Effector memory CD8-positive, alpha-beta T cell (primary cell): Measurements from ENCODE around the gene STIL.
A peak's percentile ranks its signal among the peaks of the same experiment; 100 is the strongest.

Experiments
- ATAC-seq: fragments of 150-1000 bp; cut with Tn5 transposase; replicated peaks from 2 replicates; pipeline ENCODE4 v1.10.0; 2021; ENCODE audit warnings: mild to moderate bottlenecking, moderate library complexity
- DNase-seq, 3 experiments: peaks; one replicate each; pipeline ENCODE4 v3.0.0; 2021
- H3K27ac Mint-ChIP-seq, 2 donors: one replicate each; pipeline ENCODE4 v1.8.0; 2022; ENCODE audit warnings: mild to moderate bottlenecking in 2 of 2, mixed read lengths in 2 of 2, moderate library complexity in 2 of 2
- H3K27me3 Mint-ChIP-seq, 2 donors: one replicate each; pipeline ENCODE4 v1.8.0; 2022; ENCODE audit warnings: mixed read lengths in 2 of 2
- H3K36me3 Mint-ChIP-seq: one replicate; pipeline ENCODE4 v1.8.0; 2022; ENCODE audit warnings: mild to moderate bottlenecking, moderate library complexity, mixed read lengths; ENCODE audit not compliant: insufficient read depth
- H3K4me1 Mint-ChIP-seq, 2 donors: one replicate each; pipeline ENCODE4 v1.8.0; 2022; ENCODE audit warnings: low read depth in 2 of 2, mixed read lengths in 2 of 2
- H3K4me3 Mint-ChIP-seq, 2 donors: one replicate each; pipeline ENCODE4 v1.8.0; 2022; ENCODE audit warnings: mild to moderate bottlenecking in 2 of 2, mixed read lengths in 2 of 2, moderate library complexity in 2 of 2
- H3K9me3 Mint-ChIP-seq, 2 donors: one replicate each; pipeline ENCODE4 v1.8.0; 2022; ENCODE audit warnings: mixed read lengths in 2 of 2

Gene STIL

GRCh38 chr1:47241114-47242113, 72.5 kb downstream of the STIL start:
- Mint-ChIP-seq H3K27me3 (peaks cover 53 to 57% of the 10 kb centered on the region in 2 donors), H3K9me3 (no peaks in the 10 kb centered on the region), H3K4me3 (no peak overlapping the region), H3K27ac (no peak overlapping the region), H3K4me1 (peaks cover 0 to 5% of the 10 kb centered on the region in 2 donors), H3K36me3 (no peaks in the 10 kb centered on the region)
- ATAC-seq (no peak), DNase-seq (no peak)

DNA sequence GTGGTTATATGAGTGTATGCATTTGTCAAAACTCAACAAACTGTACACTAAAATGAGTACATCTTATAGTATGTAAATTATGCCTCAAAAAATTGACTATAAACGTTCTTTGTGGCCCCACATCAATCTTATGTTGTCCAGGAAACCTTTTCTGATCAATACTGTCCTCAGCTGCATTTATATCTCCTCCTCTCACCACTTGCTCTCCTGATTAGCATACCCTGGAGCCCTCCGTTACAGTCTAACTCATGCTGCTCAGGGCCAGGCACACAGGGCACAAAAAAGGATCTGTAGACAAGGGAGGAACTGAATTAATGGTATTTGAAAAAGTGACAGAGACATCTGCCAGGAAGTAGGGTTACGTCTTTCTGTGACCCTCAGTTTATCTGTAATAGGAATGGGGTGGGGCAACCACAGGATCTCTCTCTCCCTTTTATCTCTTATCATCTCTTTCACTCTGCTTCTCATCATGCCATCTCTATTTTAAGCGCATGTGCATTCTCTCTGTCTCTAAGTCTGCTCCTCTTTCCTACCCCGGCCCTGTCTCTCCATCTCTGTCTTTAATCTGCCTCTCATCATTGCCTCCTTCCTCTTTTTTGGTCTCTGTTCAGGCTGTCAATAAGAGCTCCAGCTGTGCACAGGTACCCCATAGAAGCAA, 74.9 kb downstream of the STIL start:
- no peak for ATAC-seq

GRCh38 chr1:47235806-47236205, 78.1 kb downstream of the STIL start:
- H3K9me3 Mint-ChIP-seq = no peaks in the 10 kb centered on the region
- H3K4me3 Mint-ChIP-seq = no peak overlapping the region
- peaks cover 9 to 56% of the 10 kb centered on the region in 2 donors for H3K27me3 Mint-ChIP-seq
- DNase-seq (no peak), ATAC-seq (no peak)
- no peak overlapping the region for H3K27ac Mint-ChIP-seq
- H3K4me1 Mint-ChIP-seq = peaks cover 15 to 16% of the 10 kb centered on the region in 2 donors
- no peaks in the 10 kb centered on the region for H3K36me3 Mint-ChIP-seq

More for the DNA sequence above, 74.9 kb downstream of the STIL start:
- H3K36me3 Mint-ChIP-seq = no peaks in the 10 kb centered on the region
- H3K4me3 Mint-ChIP-seq = no peak overlapping the region
- H3K9me3 Mint-ChIP-seq = no peaks in the 10 kb centered on the region
- peaks cover 0 to 5% of the 10 kb centered on the region in 2 donors for H3K4me1 Mint-ChIP-seq
- H3K27me3 Mint-ChIP-seq = peaks cover 42 to 54% of the 10 kb centered on the region in 2 donors
- no peak overlapping the region for H3K27ac Mint-ChIP-seq
- no peak for DNase-seq

DNA sequence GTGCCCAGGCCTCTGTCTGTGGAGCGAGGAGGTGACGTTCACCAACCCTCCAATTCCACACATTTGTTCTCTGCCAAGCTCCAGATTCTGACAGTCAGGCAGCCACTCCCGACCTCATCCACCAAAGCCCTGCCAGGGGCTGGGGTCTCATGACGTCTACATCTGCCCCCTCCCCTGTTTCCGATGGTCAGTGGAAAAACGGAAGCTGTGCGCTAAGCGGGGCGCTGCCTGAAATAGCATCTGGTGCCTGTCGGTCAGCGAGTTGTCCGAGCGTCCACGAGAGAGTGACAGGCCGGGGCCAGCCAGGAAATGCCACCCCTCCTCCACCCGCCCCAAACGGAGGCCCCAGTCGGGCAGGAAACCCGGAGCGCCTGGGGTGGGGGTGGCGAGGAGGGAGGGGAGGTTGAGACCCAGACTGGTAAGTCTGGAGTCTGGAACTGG, 78.7 kb downstream of the STIL start:
- Mint-ChIP-seq H3K27me3 (peaks cover 8 to 62% of the 10 kb centered on the region in 2 donors), H3K4me1 (peaks cover 18 to 20% of the 10 kb centered on the region in 2 donors), H3K36me3 (no peaks in the 10 kb centered on the region), H3K9me3 (no peaks in the 10 kb centered on the region), H3K27ac (no peak overlapping the region), H3K4me3 (no peak overlapping the region)
- DNase-seq (no peak), ATAC-seq (no peak)

- Mint-ChIP-seq H3K9me3 (no peaks in the 10 kb centered on the region), H3K36me3 (no peaks in the 10 kb centered on the region), H3K27ac (peak overlapping the region in 1 of 2 donors; percentile 6), H3K4me3 (peak overlapping the region; percentile 58 to 80), H3K4me1 (peaks cover 23 to 28% of the 10 kb centered on the region in 2 donors), H3K27me3 (peaks cover 8 to 74% of the 10 kb centered on the region in 2 donors)
- DNase-seq (no peak), ATAC-seq (no peak)
These were observed 80.8 kb downstream of the STIL start for GRCh38 chr1:47233186-47233585.

GRCh38 chr1:47232187-47232874, 81.6 kb downstream of the STIL start, which contains the start of gene TAL1:
Gene TAL1, minus strand, starts transcription at chr1:47232225. Its CDS starts 6,337 bp downstream, at chr1:47225888.
- DNase-seq = no peak
- Mint-ChIP-seq H3K9me3 (no peaks in the 10 kb centered on the region), H3K4me3 (peak within 1 kb of the TSS; percentile 80 to 82), H3K36me3 (no peaks in the 10 kb centered on the region), H3K4me1 (peaks cover 23 to 28% of the 10 kb centered on the region in 2 donors), H3K27ac (peak within 1 kb of the TSS in 1 of 2 donors; percentile 70), H3K27me3 (peaks cover 3 to 75% of the 10 kb centered on the region in 2 donors)
- no peak for ATAC-seq

DNA sequence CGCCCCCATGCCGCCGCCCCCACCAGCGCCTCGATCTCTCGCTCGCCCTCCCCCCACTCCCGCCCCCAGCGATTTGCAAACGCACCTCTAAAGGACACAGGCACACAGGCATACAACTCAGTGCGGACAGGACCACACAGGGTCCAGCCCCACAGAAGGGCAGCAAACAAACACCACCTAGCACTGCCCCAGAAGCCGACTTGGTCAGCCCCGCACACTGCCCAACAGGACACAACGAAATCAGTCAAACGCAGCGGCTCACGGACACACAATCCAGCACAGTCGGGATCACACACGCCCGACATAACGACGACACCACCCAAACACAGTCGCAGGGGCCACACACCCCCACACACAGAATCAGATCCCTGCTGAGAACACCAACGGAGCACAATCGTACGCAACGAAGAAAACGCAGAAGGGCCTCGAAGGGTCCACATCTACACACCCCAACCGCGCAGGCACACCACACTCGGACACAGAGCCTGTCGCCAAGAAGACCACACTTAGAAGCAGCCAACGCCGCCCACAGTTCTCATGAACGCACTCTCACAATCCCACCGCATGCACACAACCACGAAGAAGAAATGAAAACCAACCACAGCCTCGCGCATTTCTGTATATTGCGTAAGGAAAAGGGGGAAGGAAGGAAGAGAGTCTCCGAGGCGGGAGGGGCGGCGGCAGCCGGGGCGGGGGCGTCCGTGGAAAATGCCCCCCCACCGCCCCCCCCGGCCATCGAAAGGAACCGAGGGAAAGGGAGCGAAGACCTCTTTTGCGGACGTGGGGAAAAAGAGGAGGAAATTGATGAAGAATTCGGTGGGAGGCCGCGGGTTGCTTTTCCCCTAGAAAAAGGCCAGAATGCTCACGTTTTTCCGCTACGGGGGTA, 82.4 kb downstream of the STIL start:
- H3K27me3 Mint-ChIP-seq = peaks cover 0 to 80% of the 10 kb centered on the region in 2 donors
- ATAC-seq (peak; percentile 35), DNase-seq (peak in 1 of 3 experiments; percentile 9)
- H3K9me3 Mint-ChIP-seq = no peaks in the 10 kb centered on the region
- H3K4me1 Mint-ChIP-seq = peaks cover 23 to 28% of the 10 kb centered on the region in 2 donors
- H3K27ac Mint-ChIP-seq = peak overlapping the region in 1 of 2 donors; percentile 70
- peak overlapping the region; percentile 80 to 82 for H3K4me3 Mint-ChIP-seq
- no peaks in the 10 kb centered on the region for H3K36me3 Mint-ChIP-seq

DNA sequence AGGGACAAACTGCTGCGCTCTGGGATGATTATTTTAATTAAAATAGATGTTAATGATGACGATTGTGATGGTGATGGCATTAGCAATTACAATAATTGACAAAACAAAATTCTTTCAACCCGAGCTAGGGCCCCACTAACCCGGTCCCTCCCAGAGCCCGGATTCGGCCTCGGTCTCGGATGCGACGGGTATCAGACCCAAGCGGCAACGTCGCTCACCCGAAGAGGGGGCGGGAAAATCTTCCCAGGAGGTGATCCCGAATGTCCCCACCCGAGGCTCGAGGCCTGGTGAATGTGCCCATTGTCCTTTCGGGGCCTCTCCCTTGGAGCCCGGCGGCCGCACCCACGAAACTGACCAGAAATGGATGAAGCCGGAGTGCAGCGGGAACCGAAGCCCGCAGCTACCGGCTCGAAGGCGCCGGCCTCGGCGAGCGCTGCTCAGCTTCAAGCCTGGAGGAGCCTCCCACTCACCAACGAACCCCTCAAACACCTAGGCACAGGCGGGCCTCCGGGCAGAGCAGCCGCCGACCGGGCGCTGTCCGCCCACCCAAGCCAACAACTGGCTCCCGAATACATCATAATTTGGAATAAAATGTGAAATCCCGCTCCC, 83.2 kb downstream of the STIL start:
- ATAC-seq (no peak), DNase-seq (no peak)
- Mint-ChIP-seq H3K27ac (peak overlapping the region in 1 of 2 donors; percentile 70), H3K4me3 (peak overlapping the region; percentile 80 to 82), H3K36me3 (no peaks in the 10 kb centered on the region), H3K4me1 (peaks cover 27 to 31% of the 10 kb centered on the region in 2 donors), H3K27me3 (peaks cover 0 to 88% of the 10 kb centered on the region in 2 donors), H3K9me3 (no peaks in the 10 kb centered on the region)

GRCh38 chr1:47229886-47230691, 83.9 kb downstream of the STIL start:
- Mint-ChIP-seq H3K36me3 (no peaks in the 10 kb centered on the region), H3K4me1 (peaks cover 29 to 33% of the 10 kb centered on the region in 2 donors), H3K27ac (no peak overlapping the region), H3K4me3 (peak overlapping the region; percentile 80 to 82), H3K9me3 (no peaks in the 10 kb centered on the region), H3K27me3 (peaks cover 0 to 90% of the 10 kb centered on the region in 2 donors)
- no peak for DNase-seq
- no peak for ATAC-seq

- Mint-ChIP-seq H3K36me3 (no peaks in the 10 kb centered on the region), H3K27me3 (peaks cover 0 to 83% of the 10 kb centered on the region in 2 donors), H3K9me3 (no peaks in the 10 kb centered on the region), H3K4me1 (peaks cover 29 to 33% of the 10 kb centered on the region in 2 donors), H3K27ac (no peak overlapping the region), H3K4me3 (peak overlapping the region; percentile 49 to 80)
- ATAC-seq = no peak
- no peak for DNase-seq
These were observed 84.7 kb downstream of the STIL start for GRCh38 chr1:47229031-47229885.

DNA sequence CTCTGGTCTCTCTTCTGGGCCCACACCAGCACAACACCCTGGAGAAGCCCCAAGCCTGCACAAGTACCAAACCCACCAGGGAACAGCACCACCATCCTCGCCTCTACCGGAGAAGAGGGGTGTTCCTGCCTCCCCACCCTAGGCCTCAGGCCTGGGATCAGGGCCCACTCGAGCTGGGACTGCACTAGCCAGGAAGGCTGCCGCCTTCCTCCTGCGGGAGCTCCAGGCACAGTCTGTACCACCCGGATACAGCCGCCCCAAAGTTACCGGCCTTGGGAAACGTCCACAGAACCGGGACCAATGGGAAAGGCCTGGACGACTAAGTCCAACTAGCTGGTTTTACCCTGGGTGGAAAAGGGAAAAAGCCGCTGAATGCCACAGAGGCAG, 85.3 kb downstream of the STIL start:
- no peak for DNase-seq
- Mint-ChIP-seq H3K4me1 (peaks cover 29 to 33% of the 10 kb centered on the region in 2 donors), H3K27ac (no peak overlapping the region), H3K9me3 (no peaks in the 10 kb centered on the region), H3K36me3 (no peaks in the 10 kb centered on the region), H3K27me3 (peaks cover 0 to 77% of the 10 kb centered on the region in 2 donors), H3K4me3 (no peak overlapping the region)
- ATAC-seq = no peak
